IPS DF 4.7 (cell line): ENCODE measurements around the gene ATP10A.

Experiments
- DNase-seq: peaks from one replicate; pipeline ENCODE4 v3.0.0-alpha.2; 2013; ENCODE audit warnings: low spot score; ENCODE audit errors: extremely low read depth

Gene ATP10A

GRCh38 chr15:25724899-25725298 is 138.2 kb downstream of the ATP10A start:
- no peak for DNase-seq

GRCh38 chr15:25721605-25721955 is 141.5 kb downstream of the ATP10A start:
- DNase-seq = no peak

- no peak for DNase-seq
These were observed 143.8 kb downstream of the ATP10A start for GRCh38 chr15:25719101-25719985.

- no peak for DNase-seq
These were observed 144.5 kb downstream of the ATP10A start for GRCh38 chr15:25718597-25718996.

- DNase-seq = no peak
These were observed 145.0 kb downstream of the ATP10A start for GRCh38 chr15:25718169-25718536.

GRCh38 chr15:25717457-25718168 is 145.5 kb downstream of the ATP10A start:
- no peak for DNase-seq

GRCh38 chr15:25717127-25717456 is 146.0 kb downstream of the ATP10A start:
- DNase-seq = no peak

- no peak for DNase-seq
These were observed 146.6 kb downstream of the ATP10A start for GRCh38 chr15:25716414-25717126.

- DNase-seq = no peak
These were observed 147.4 kb downstream of the ATP10A start for GRCh38 chr15:25715536-25716413.

- no peak for DNase-seq
These were observed 148.6 kb downstream of the ATP10A start for GRCh38 chr15:25714538-25714840.

- no peak for DNase-seq
These were observed 149.2 kb downstream of the ATP10A start for GRCh38 chr15:25713736-25714537.

GRCh38 chr15:25712961-25713355 is 150.2 kb downstream of the ATP10A start:
- no peak for DNase-seq

- DNase-seq = no peak
These were observed 150.8 kb downstream of the ATP10A start for GRCh38 chr15:25712192-25712960.

GRCh38 chr15:25711691-25712090 is 151.4 kb downstream of the ATP10A start:
- DNase-seq = no peak

- DNase-seq = no peak
These were observed 152.0 kb downstream of the ATP10A start for GRCh38 chr15:25711164-25711563.

- no peak for DNase-seq
These were observed 152.9 kb downstream of the ATP10A start for GRCh38 chr15:25710184-25710583.

- DNase-seq = no peak
These were observed 153.5 kb downstream of the ATP10A start for GRCh38 chr15:25709437-25710159.

- no peak for DNase-seq
These were observed 154.7 kb downstream of the ATP10A start for GRCh38 chr15:25708391-25708790.

GRCh38 chr15:25707656-25708365 is 155.3 kb downstream of the ATP10A start:
- no peak for DNase-seq
